ENCODE data around the gene SYNDIG1L. TPM values are rescaled to one million over a fixed set of nuclear protein-coding genes. Genes with fewer than 3 reads are reported as not detected.
"Not testable (repeated sequence)": the region's sequence is repeated elsewhere in the genome, so short reads cannot be mapped to it uniquely, and the experiment has no call there.

Gene SYNDIG1L
- total RNA-seq, 1 donor from 2014 or later, result not detected

GRCh38 chr14:74403619-74404417 is 22.2 kb downstream of the SYNDIG1L start:
- no peak for DNase-seq (ENCODE audit: low read depth, low spot score)

GRCh38 chr14:74402401-74403251 is 23.4 kb downstream of the SYNDIG1L start:
- no peak for DNase-seq (ENCODE audit: low read depth, low spot score)

GRCh38 chr14:74401504-74402241 is 24.3 kb downstream of the SYNDIG1L start:
- DNase-seq (ENCODE audit: low read depth, low spot score), result no peak

GRCh38 chr14:74400919-74401503 is 25.0 kb downstream of the SYNDIG1L start:
- no peak for DNase-seq (ENCODE audit: low read depth, low spot score)

- no peak for DNase-seq (ENCODE audit: low read depth, low spot score)
Measured at GRCh38 chr14:74400031-74400685, 25.9 kb downstream of the SYNDIG1L start.

- no peak for DNase-seq (ENCODE audit: low read depth, low spot score)
Measured at GRCh38 chr14:74395094-74395493, 30.9 kb downstream of the SYNDIG1L start.

- no peak for DNase-seq (ENCODE audit: low read depth, low spot score)
Measured at GRCh38 chr14:74394549-74394948, 31.5 kb downstream of the SYNDIG1L start.

GRCh38 chr14:74392616-74393570 is 33.1 kb downstream of the SYNDIG1L start:
- DNase-seq (ENCODE audit: low read depth, low spot score), result no peak

GRCh38 chr14:74391479-74391878 is 34.5 kb downstream of the SYNDIG1L start:
- DNase-seq (ENCODE audit: low read depth, low spot score), result no peak

GRCh38 chr14:74390505-74390904 is 35.5 kb downstream of the SYNDIG1L start:
- not testable (repeated sequence) for DNase-seq (ENCODE audit: low read depth, low spot score)

- DNase-seq (ENCODE audit: low read depth, low spot score), result no peak
Measured at GRCh38 chr14:74389980-74390379, 36.0 kb downstream of the SYNDIG1L start.

- no peak for DNase-seq (ENCODE audit: low read depth, low spot score)
Measured at GRCh38 chr14:74382231-74382630, 43.8 kb downstream of the SYNDIG1L start.

GRCh38 chr14:74381571-74381970 is 44.4 kb downstream of the SYNDIG1L start:
- DNase-seq (ENCODE audit: low read depth, low spot score), result not testable (repeated sequence)

GRCh38 chr14:74380845-74381244 is 45.2 kb downstream of the SYNDIG1L start:
- DNase-seq (ENCODE audit: low read depth, low spot score), result no peak

- no peak for DNase-seq (ENCODE audit: low read depth, low spot score)
Measured at GRCh38 chr14:74380172-74380571, 45.8 kb downstream of the SYNDIG1L start.

GRCh38 chr14:74377976-74378690 is 47.9 kb downstream of the SYNDIG1L start:
- DNase-seq (ENCODE audit: low read depth, low spot score), result no peak

- DNase-seq (ENCODE audit: low read depth, low spot score), result no peak
Measured at GRCh38 chr14:74368441-74368840, 57.6 kb downstream of the SYNDIG1L start.

GRCh38 chr14:74368026-74368425 is 58.0 kb downstream of the SYNDIG1L start:
- DNase-seq (ENCODE audit: low read depth, low spot score), result no peak

- no peak for DNase-seq (ENCODE audit: low read depth, low spot score)
Measured at GRCh38 chr14:74364271-74364880, 61.6 kb downstream of the SYNDIG1L start.

All from pulmonary artery endothelial cell (primary cell).